Right lobe of liver (tissue), 6 donors: ENCODE results near the gene EIF4A3. TPM values are rescaled to one million over a fixed set of nuclear protein-coding genes. Genes with fewer than 3 reads are reported as not detected.
A peak's percentile ranks its signal among the peaks of the same experiment; 100 is the strongest.

Source experiments
- ATAC-seq, 4 donors: fragments of 200-7000 bp; cut with Tn5 transposase; one replicate each; pipeline ENCODE4 v1.9.1; 2020; ENCODE audit warnings: mild to moderate bottlenecking in 4 of 4, moderate library complexity in 4 of 4
- DNase-seq, 3 donors: peaks; one replicate each; pipeline ENCODE4 v3.0.0-alpha.2; 2020
- H3K27ac ChIP-seq, 3 donors: fragments of 200-600 bp; one replicate each; pipeline ENCODE4 v1.8.0; 2022
- H3K27me3 ChIP-seq, 2 donors: fragments of 200-600 bp; one replicate each; pipeline ENCODE4 v1.8.0; 2022
- H3K36me3 ChIP-seq, 4 donors: fragments of 200-600 bp; sonication (generic) in 1 of 4; one replicate each; pipeline versions ENCODE4 v1.5.1 to v1.8.0; 2017 to 2022; ENCODE audit warnings: control low read depth in 1 of 4
- H3K4me1 ChIP-seq, 4 donors: fragments of 200-600 bp; sonication (generic) in 1 of 4; one replicate each; pipeline versions ENCODE4 v1.5.1 to v1.8.0; 2017 to 2022; ENCODE audit warnings: control low read depth in 1 of 4
- H3K4me3 ChIP-seq, 3 donors: fragments of 200-600 bp; one replicate each; pipeline ENCODE4 v1.8.0; 2022
- H3K9me3 ChIP-seq, 4 donors: fragments of 200-600 bp; sonication (generic) in 1 of 4; one replicate each; pipeline versions ENCODE4 v1.5.1 to v1.8.0; 2017 to 2022; ENCODE audit warnings: control low read depth in 1 of 4
- POLR2A ChIP-seq: fragments of 450-650 bp; IDR thresholded peaks from one replicate; pipeline ENCODE4 v1.6.1; 2017; ENCODE audit warnings: antibody characterized with exemption, mild to moderate bottlenecking
- whole genome bisulfite sequencing: methylation state at CpG from one replicate; pipeline ENCODE4 v1.1.6; 2018; ENCODE audit warnings: low coverage, low lambda C conversion rate; ENCODE audit not compliant: insufficient coverage; ENCODE audit errors: missing lambda C conversion rate; 5-methylcytosine and 5-hydroxymethylcytosine counted together
- intact Hi-C, 2 donors: fragments of 100-400 bp; cut with DNase I; formaldehyde crosslinking; loops; one replicate each; pipeline versions ENCODE4 v1.11.2 to v1.14.1; 2022
- total RNA-seq, 6 experiments: library from RNA; depleted of rRNA in 2 of 6; stranded (reverse); fragments of >200 nt in 2 of 6; fragmentation: NEBNext Ultra II Directional in 3 of 6; extraction: Animal tissue kit (Norgen Biotek cat#: 25700) in 3 of 6; gene quantifications; one replicate each; pipeline versions ENCODE4 v1.1.0 to v1.2.4, GENCODE V29; 2016 to 2023
- TF ChIP-seq, protein P1 (sequence below), 4 donors: fragments of 200-600 bp in 3 of 4; fragments of 450-650 bp in 1 of 4; IDR thresholded peaks; one replicate each; pipeline versions ENCODE4 v1.5.1 to v1.8.0; 2016 to 2022; ENCODE audit warnings: antibody characterized with exemption in 4 of 4, mild to moderate bottlenecking in 2 of 4
- donor health status: DM: no; HTN: yes; CAD: no.
- donor health status: DM: no; HTN: no; CAD: no.
- donor health status: DM: no; HTN: no; CAD: no.
- donor health status: DM: no; HTN: yes; CAD: no.
- donor health status: DM: no; HTN: yes; CAD: no.

The EIF4A3 gene
- total RNA-seq, 6 experiments from 2014 or later, result 21.6 to 41.7 (median 32.2) TPM

- DNase-seq (peak in 1 of 3 donors; percentile 60), ATAC-seq (peak; percentile 83 to 90 (median 88))
- H3K27ac ChIP-seq, result peak overlapping the region in 1 of 3 donors; percentile 37
- H3K36me3 ChIP-seq, result peaks cover 0 to 29% (median 12%) of the 10 kb centered on the region in 4 donors
- 34% methylated on average over 3 of the region's 3 CpGs for WGBS
- no peak overlapping the region for H3K4me3 ChIP-seq
- H3K4me1 ChIP-seq, result peaks cover 0 to 14% (median 4%) of the 10 kb centered on the region in 4 donors
- intact Hi-C loops, result no loop called here
- H3K9me3 ChIP-seq, result no peaks in the 10 kb centered on the region
- no peaks in the 10 kb centered on the region for H3K27me3 ChIP-seq
- no peak for TF ChIP-seq POLR2A
- TF ChIP-seq, protein P1, sequence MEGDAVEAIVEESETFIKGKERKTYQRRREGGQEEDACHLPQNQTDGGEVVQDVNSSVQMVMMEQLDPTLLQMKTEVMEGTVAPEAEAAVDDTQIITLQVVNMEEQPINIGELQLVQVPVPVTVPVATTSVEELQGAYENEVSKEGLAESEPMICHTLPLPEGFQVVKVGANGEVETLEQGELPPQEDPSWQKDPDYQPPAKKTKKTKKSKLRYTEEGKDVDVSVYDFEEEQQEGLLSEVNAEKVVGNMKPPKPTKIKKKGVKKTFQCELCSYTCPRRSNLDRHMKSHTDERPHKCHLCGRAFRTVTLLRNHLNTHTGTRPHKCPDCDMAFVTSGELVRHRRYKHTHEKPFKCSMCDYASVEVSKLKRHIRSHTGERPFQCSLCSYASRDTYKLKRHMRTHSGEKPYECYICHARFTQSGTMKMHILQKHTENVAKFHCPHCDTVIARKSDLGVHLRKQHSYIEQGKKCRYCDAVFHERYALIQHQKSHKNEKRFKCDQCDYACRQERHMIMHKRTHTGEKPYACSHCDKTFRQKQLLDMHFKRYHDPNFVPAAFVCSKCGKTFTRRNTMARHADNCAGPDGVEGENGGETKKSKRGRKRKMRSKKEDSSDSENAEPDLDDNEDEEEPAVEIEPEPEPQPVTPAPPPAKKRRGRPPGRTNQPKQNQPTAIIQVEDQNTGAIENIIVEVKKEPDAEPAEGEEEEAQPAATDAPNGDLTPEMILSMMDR (IDR thresholded peaks at IDR 0.05), result no peak
Measured at GRCh38 chr17:80130992-80131391, 15.9 kb downstream of the EIF4A3 start.

DNA sequence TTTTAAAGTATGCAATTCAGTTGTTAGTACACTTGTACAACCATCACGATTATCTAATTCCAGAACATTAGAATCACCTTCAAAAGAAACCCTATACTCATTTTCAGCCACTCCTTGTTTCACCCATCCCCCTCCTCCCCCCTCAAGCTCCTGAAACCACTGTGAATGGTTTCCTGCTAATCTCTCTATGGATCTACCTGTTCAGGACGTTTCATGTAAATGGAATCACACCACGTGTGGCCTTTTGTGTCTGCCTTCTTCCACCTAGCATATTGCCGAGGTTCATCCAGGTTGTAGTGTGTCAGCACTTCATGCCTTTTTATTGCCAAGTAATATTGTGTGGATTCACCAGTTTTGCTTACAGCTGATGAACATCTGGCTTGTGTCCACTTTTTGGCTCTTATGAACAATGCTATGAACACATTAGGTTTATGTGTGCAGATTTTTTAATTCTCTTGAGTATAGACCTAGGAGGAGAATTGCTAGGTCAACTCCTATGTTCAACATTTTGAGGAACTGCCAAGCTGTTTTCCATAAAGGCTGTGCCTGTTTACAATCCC lies 17.8 kb downstream of the EIF4A3 start:
- Histone ChIP-seq H3K9me3 (no peaks in the 10 kb centered on the region), H3K27me3 (no peaks in the 10 kb centered on the region), H3K36me3 (peaks cover 0 to 10% (median 4%) of the 10 kb centered on the region in 4 donors), H3K4me1 (peaks cover 0 to 14% (median 4%) of the 10 kb centered on the region in 4 donors), H3K4me3 (no peak overlapping the region), H3K27ac (no peak overlapping the region)
- intact Hi-C loops, result no loop called here
- 31% methylated on average over 4 of the region's 4 CpGs for WGBS
- no peak for DNase-seq
- TF ChIP-seq POLR2A, result no peak
- TF ChIP-seq, protein P1 (IDR thresholded peaks at IDR 0.05), result no peak
- no peak for ATAC-seq

DNA sequence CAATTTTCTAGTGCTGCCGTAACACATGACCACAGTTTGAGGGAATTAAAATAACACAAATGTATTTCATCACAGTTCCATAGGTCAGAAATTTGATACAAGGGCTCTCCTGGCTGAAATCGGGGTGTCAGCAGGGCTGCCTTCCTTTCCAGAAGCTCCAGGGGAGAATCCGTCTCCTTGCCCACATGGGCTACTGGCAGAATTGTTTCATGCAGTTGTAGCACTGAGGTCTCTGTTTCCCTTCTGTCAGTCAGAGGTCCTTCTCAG lies 20.5 kb downstream of the EIF4A3 start:
- WGBS, result 67% methylated on average over 3 of the region's 3 CpGs

DNA sequence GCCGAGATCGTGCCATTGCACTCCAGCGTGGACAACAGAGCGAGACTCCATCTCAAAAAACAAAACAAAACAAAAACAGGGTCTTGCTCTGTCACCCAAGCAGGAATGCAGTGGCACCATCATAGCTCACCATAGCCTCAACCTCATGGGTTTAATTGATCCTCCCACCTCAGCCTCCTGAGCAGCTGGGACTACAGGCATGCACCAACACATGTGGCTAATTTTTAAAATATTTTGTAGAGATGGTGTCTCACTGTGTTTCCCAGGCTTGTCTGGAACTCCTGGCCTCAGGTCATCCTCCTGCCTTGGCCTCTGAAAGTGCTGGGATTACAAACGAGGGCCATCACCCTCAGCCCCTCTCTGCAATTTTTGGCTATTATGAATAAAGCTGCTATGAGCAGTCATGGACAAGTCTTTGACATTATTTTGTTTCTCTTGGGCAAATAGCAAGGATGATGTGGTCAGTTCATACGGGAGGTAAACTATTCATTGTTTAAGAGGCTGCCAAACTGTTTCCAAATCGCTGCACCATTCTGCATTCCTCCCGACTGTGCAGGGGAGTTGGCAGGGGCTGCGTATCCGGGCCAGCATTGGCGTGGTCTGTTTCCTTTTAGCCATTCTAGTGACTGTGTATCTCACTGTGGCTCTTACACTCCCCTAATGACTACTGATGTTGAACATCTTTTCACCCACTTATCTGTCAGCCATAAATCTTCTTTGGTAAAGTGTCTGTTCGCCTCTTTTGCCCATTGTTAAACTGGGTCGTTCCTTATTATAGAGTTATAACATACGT lies 21.1 kb downstream of the EIF4A3 start:
- intact Hi-C loops, result no loop called here
- no peak overlapping the region for H3K27ac ChIP-seq
- DNase-seq, result no peak
- peaks cover 0 to 8% (median 4%) of the 10 kb centered on the region in 4 donors for H3K4me1 ChIP-seq
- no peaks in the 10 kb centered on the region for H3K27me3 ChIP-seq
- 53% methylated on average over 7 of the region's 14 CpGs for WGBS
- H3K9me3 ChIP-seq, result no peaks in the 10 kb centered on the region
- H3K4me3 ChIP-seq, result no peak overlapping the region
- no peak for ATAC-seq
- H3K36me3 ChIP-seq, result no peaks in the 10 kb centered on the region
- TF ChIP-seq POLR2A, result no peak
- TF ChIP-seq, protein P1 (IDR thresholded peaks at IDR 0.05), result no peak

More for the DNA sequence above, 20.5 kb downstream of the EIF4A3 start:
- TF ChIP-seq POLR2A, result no peak
- H3K27me3 ChIP-seq, result no peaks in the 10 kb centered on the region
- H3K36me3 ChIP-seq, result no peaks in the 10 kb centered on the region
- H3K4me3 ChIP-seq, result no peak overlapping the region
- no peak overlapping the region for H3K27ac ChIP-seq
- DNase-seq, result no peak
- intact Hi-C loops, result no loop called here
- peaks cover 0 to 11% (median 4%) of the 10 kb centered on the region in 4 donors for H3K4me1 ChIP-seq
- H3K9me3 ChIP-seq, result no peaks in the 10 kb centered on the region
- ATAC-seq, result no peak

GRCh38 chr17:80124351-80124981 lies 22.5 kb downstream of the EIF4A3 start:
- no peak for DNase-seq

More at GRCh38 chr17:80124351-80124981, 22.5 kb downstream of the EIF4A3 start:
- H3K36me3 ChIP-seq, result no peaks in the 10 kb centered on the region
- H3K4me1 ChIP-seq, result no peaks in the 10 kb centered on the region
- no peak overlapping the region for H3K27ac ChIP-seq
- no peaks in the 10 kb centered on the region for H3K27me3 ChIP-seq
- H3K9me3 ChIP-seq, result no peaks in the 10 kb centered on the region
- intact Hi-C loops, result no loop called here
- H3K4me3 ChIP-seq, result no peak overlapping the region
- ATAC-seq, result peak; percentile 58 to 83 (median 68)
- TF ChIP-seq, protein P1 (IDR thresholded peaks at IDR 0.05), result peak; percentile 40 to 47 (median 44)
- no peak for TF ChIP-seq POLR2A
- WGBS, result 44% methylated on average over 7 of the region's 15 CpGs
